GM19324 (cell line): Measurements from ENCODE around the gene EFNB2.

Experiments used
- ATAC-seq: cut with Tn5 transposase; IDR thresholded peaks from one replicate; pipeline ENCODE4 v1.9.1; 2021; ENCODE audit warnings: mild to moderate bottlenecking, moderate library complexity; ENCODE audit not compliant: unreplicated experiment, low FRiP score

EFNB2 gene

GRCh38 chr13:106535552-106536243 lies at the start of gene EFNB2:
TSS of gene EFNB2 (minus strand) at chr13:106535662. CDS start at chr13:106534964, 698 bp downstream.
- peak; percentile 98 for ATAC-seq

GRCh38 chr13:106581225-106581624 lies 45.8 kb upstream of the EFNB2 start:
- no peak for ATAC-seq

- no peak for ATAC-seq
These were observed 40.4 kb upstream of the EFNB2 start for GRCh38 chr13:106575896-106576295.

GRCh38 chr13:106573868-106574267 lies 38.4 kb upstream of the EFNB2 start:
- ATAC-seq: no peak

- no peak for ATAC-seq
These were observed 37.9 kb upstream of the EFNB2 start for GRCh38 chr13:106573284-106573846.

GRCh38 chr13:106570299-106570852 lies 34.9 kb upstream of the EFNB2 start:
- ATAC-seq: peak; percentile 19

- ATAC-seq: no peak
These were observed 34.0 kb upstream of the EFNB2 start for GRCh38 chr13:106569233-106570095.

GRCh38 chr13:106568299-106569003 lies 33.0 kb upstream of the EFNB2 start:
- peak; percentile 22 for ATAC-seq

- ATAC-seq: peak; percentile 81
These were observed 32.2 kb upstream of the EFNB2 start, which contains the start of gene ARGLU1 for GRCh38 chr13:106567474-106568298. TSS of gene ARGLU1 (minus strand) at chr13:106568137. CDS start at chr13:106567919, 218 bp downstream.

GRCh38 chr13:106566641-106567473 lies 31.4 kb upstream of the EFNB2 start:
- peak; percentile 40 for ATAC-seq

- no peak for ATAC-seq
These were observed 29.8 kb upstream of the EFNB2 start for GRCh38 chr13:106565127-106565775.

- no peak for ATAC-seq
These were observed 26.8 kb upstream of the EFNB2 start for GRCh38 chr13:106562301-106562700.

GRCh38 chr13:106561551-106562170 lies 26.2 kb upstream of the EFNB2 start:
- ATAC-seq: peak; percentile 71

- no peak for ATAC-seq
These were observed 25.4 kb upstream of the EFNB2 start for GRCh38 chr13:106560821-106561220.

- ATAC-seq: no peak
These were observed 23.1 kb upstream of the EFNB2 start for GRCh38 chr13:106558527-106558926.

- no peak for ATAC-seq
These were observed 20.3 kb upstream of the EFNB2 start for GRCh38 chr13:106555631-106556328.

GRCh38 chr13:106551751-106552150 lies 16.3 kb upstream of the EFNB2 start:
- no peak for ATAC-seq
